HG03097 (cell line): ENCODE results near the gene AACS.
"Not testable (repeated sequence)": the region's sequence is repeated elsewhere in the genome, so short reads cannot be mapped to it uniquely, and the experiment has no call there.

ENCODE experiments used
- ATAC-seq: cut with Tn5 transposase; IDR thresholded peaks from one replicate; pipeline ENCODE4 v1.9.1; 2021; ENCODE audit not compliant: unreplicated experiment, low FRiP score

AACS gene

GRCh38 chr12:125065021-125065918 lies at the start of gene AACS:
AACS (plus strand) TSS chr12:125065435; CDS start chr12:125065585, 150 bp downstream.
- ATAC-seq, result peak; percentile 88

- no peak for ATAC-seq
Measured at GRCh38 chr12:125015680-125016310, 49.4 kb upstream of the AACS start.

- ATAC-seq, result no peak
Measured at GRCh38 chr12:125017801-125018200, 47.4 kb upstream of the AACS start.

GRCh38 chr12:125018356-125018755 lies 46.9 kb upstream of the AACS start:
- no peak for ATAC-seq

GRCh38 chr12:125021096-125021495 lies 44.1 kb upstream of the AACS start:
- no peak for ATAC-seq

GRCh38 chr12:125021771-125022170 lies 43.5 kb upstream of the AACS start:
- ATAC-seq, result no peak

GRCh38 chr12:125023065-125023464 lies 42.2 kb upstream of the AACS start:
- ATAC-seq, result no peak

GRCh38 chr12:125024949-125025563 lies 40.2 kb upstream of the AACS start:
- ATAC-seq, result no peak

- no peak for ATAC-seq
Measured at GRCh38 chr12:125025606-125026235, 39.5 kb upstream of the AACS start.

GRCh38 chr12:125028106-125028505 lies 37.1 kb upstream of the AACS start:
- no peak for ATAC-seq

GRCh38 chr12:125029761-125030358 lies 35.4 kb upstream of the AACS start:
- ATAC-seq, result no peak

- ATAC-seq, result not testable (repeated sequence)
Measured at GRCh38 chr12:125031471-125031870, 33.8 kb upstream of the AACS start.

- no peak for ATAC-seq
Measured at GRCh38 chr12:125032466-125033152, 32.6 kb upstream of the AACS start.

- no peak for ATAC-seq
Measured at GRCh38 chr12:125033288-125033687, 31.9 kb upstream of the AACS start.

- ATAC-seq, result no peak
Measured at GRCh38 chr12:125038976-125039625, 26.1 kb upstream of the AACS start.

GRCh38 chr12:125049093-125049458 lies 16.2 kb upstream of the AACS start:
- ATAC-seq, result no peak

GRCh38 chr12:125050446-125050845 lies 14.8 kb upstream of the AACS start:
- ATAC-seq, result no peak

- no peak for ATAC-seq
Measured at GRCh38 chr12:125050868-125051267, 14.4 kb upstream of the AACS start.

- ATAC-seq, result no peak
Measured at GRCh38 chr12:125053821-125054220, 11.4 kb upstream of the AACS start.

- no peak for ATAC-seq
Measured at GRCh38 chr12:125055591-125055990, 9.6 kb upstream of the AACS start.
